Measurements from ENCODE around the gene HELQ. TPM values are rescaled to one million over a fixed set of nuclear protein-coding genes. Genes with fewer than 3 reads are reported as not detected.
A peak's percentile ranks its signal among the peaks of the same experiment; 100 is the strongest.

Gene HELQ
- total and polyA plus RNA-seq, 9 of the 15 experiments (the other 6 are each of a cell fraction or from before 2014, with no cell fraction given): 3.5 to 15.2 (median 11.9) TPM

- peak in 1 of 2 experiments; percentile 63; a peak in 2 of 4 replicates for TF ChIP-seq TBL1XR1 (IDR thresholded peaks at IDR 0.05; ENCODE audit: low read length in 2 of 2)
- peak; percentile 28; the same call in 1 of the 2 replicates for TF ChIP-seq LEF1 (IDR thresholded peaks at IDR 0.05)
- peak; percentile 24 to 62; a peak in 2 of 4 replicates for TF ChIP-seq MNT (conservative IDR thresholded peaks at IDR 0.05)
- no peak for TF ChIP-seq RB1 (IDR thresholded peaks at IDR 0.05; ENCODE audit: low read depth)
- TF ChIP-seq TRIM24 (IDR thresholded peaks at IDR 0.05): peak; percentile 83 to 89
- TF ChIP-seq FOXJ2 (tag; IDR thresholded peaks at IDR 0.05): no peak
- TF ChIP-seq NCOR1 (IDR thresholded peaks at IDR 0.05): peak; percentile 91
- 0 out of 2 replicates have a peak, but pooled peaks have one; percentile 11 for TF ChIP-seq BHLHE40 (IDR thresholded peaks at IDR 0.05; ENCODE audit: low read length)
- TF ChIP-seq L3MBTL2 (IDR thresholded peaks at IDR 0.05): peak; percentile 47; the same call in 1 of the 2 replicates
- no peak for TF ChIP-seq CAMTA2 (CRISPR knock-in tag; conservative IDR thresholded peaks at IDR 0.05)
- no peak for TF ChIP-seq ZBTB9 (CRISPR knock-in tag; IDR thresholded peaks at IDR 0.05)
- 0 out of 4 replicates have a peak, but pooled peaks of 1 of the 2 experiments have one; percentile 43 for TF ChIP-seq ARNT (IDR thresholded peaks at IDR 0.05)
- TF ChIP-seq SMARCA4 (IDR thresholded peaks at IDR 0.05): peak; percentile 88
- peak; percentile 95 for TF ChIP-seq CTBP1 (IDR thresholded peaks at IDR 0.05; ENCODE audit: borderline replicate concordance)
- TF ChIP-seq SUPT5H (IDR thresholded peaks at IDR 0.05): no peak
- no peak for TF ChIP-seq E4F1 (CRISPR knock-in tag; IDR thresholded peaks at IDR 0.05; ENCODE audit: borderline replicate concordance)
- TF ChIP-seq HMG20A (CRISPR knock-in tag; conservative IDR thresholded peaks at IDR 0.05): no peak
- TF ChIP-seq HNRNPLL (IDR thresholded peaks at IDR 0.05; ENCODE audit: low read depth, low read length, poor library complexity, severe bottlenecking): no peak
- peak; percentile 62 for TF ChIP-seq STAT5A (IDR thresholded peaks at IDR 0.05; ENCODE audit: borderline replicate concordance, low read length)
- TF ChIP-seq ZNF23 (CRISPR knock-in tag; IDR thresholded peaks at IDR 0.05): no peak
- no peak for TF ChIP-seq ZNF324 (CRISPR knock-in tag; IDR thresholded peaks at IDR 0.05)
- TF ChIP-seq RAD21 (CRISPR knock-in tag; conservative IDR thresholded peaks at IDR 0.05 in 1 of 2, IDR thresholded peaks at IDR 0.05 in 1 of 2): peak in 1 of 2 experiments; percentile 6; a peak in 1 of 4 replicates
- peak; percentile 75 for TF ChIP-seq KLF16 (IDR thresholded peaks at IDR 0.05)
- peak; percentile 90 for TF ChIP-seq TEAD4 (IDR thresholded peaks at IDR 0.05; ENCODE audit: low read length)
- TF ChIP-seq TEAD4 (CRISPR knock-in tag; IDR thresholded peaks at IDR 0.05; ENCODE audit: borderline replicate concordance): no peak
Observed at GRCh38 chr4:83489711-83490326, 34.2 kb upstream of the HELQ start (continued).

All from K562 (cell line).